Measurements from ENCODE around the gene ADSS1. TPM values are rescaled to one million over a fixed set of nuclear protein-coding genes. Genes with fewer than 3 reads are reported as not detected.

The ADSS1 gene
- total RNA-seq, 4 donors from 2014 or later = 2.3 to 36.2 (median 7.3) TPM

GRCh38 chr14:104721505-104722431 lies 2.3 kb upstream of the ADSS1 start:
- no peak for TF ChIP-seq CTCF (IDR thresholded peaks at IDR 0.05; ENCODE audit: low read depth)

- no peak for TF ChIP-seq CTCF (IDR thresholded peaks at IDR 0.05; ENCODE audit: low read depth)
Observed at GRCh38 chr14:104722938-104723650, 935 bp upstream of the ADSS1 start.

DNA sequence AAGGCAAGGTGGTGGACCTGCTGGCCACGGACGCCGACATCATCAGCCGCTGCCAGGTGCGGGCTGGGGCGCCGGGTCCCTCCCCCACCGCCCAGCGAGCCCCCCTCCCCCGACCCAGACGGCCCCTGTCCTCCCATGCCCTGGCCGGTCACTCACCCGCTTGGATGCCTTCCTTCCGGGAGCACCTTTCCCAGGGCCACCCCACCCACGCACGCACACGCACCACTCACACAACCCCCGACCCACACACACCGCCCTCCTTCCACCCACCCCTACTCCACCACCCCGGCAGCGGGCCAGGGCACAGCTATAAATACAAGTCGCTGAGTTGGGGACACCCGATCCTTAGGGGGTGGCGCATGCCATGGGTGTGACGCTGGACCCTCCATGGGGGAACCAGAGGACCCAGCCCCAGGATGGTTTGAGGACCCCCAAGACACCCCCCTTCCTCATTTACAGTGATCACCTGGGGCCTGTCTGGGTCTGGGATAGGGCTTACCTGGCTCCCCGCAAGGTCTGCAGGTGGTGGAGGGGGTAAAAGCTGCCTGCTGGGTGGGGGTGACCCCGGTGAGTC lies 465 bp downstream of the ADSS1 start:
- TF ChIP-seq CTCF (IDR thresholded peaks at IDR 0.05; ENCODE audit: low read depth) = no peak

GRCh38 chr14:104724981-104725771 lies 1.1 kb downstream of the ADSS1 start:
- TF ChIP-seq CTCF (IDR thresholded peaks at IDR 0.05; ENCODE audit: low read depth) = no peak

GRCh38 chr14:104725772-104726548 lies 1.9 kb downstream of the ADSS1 start:
- no peak for TF ChIP-seq CTCF (IDR thresholded peaks at IDR 0.05; ENCODE audit: low read depth)

DNA sequence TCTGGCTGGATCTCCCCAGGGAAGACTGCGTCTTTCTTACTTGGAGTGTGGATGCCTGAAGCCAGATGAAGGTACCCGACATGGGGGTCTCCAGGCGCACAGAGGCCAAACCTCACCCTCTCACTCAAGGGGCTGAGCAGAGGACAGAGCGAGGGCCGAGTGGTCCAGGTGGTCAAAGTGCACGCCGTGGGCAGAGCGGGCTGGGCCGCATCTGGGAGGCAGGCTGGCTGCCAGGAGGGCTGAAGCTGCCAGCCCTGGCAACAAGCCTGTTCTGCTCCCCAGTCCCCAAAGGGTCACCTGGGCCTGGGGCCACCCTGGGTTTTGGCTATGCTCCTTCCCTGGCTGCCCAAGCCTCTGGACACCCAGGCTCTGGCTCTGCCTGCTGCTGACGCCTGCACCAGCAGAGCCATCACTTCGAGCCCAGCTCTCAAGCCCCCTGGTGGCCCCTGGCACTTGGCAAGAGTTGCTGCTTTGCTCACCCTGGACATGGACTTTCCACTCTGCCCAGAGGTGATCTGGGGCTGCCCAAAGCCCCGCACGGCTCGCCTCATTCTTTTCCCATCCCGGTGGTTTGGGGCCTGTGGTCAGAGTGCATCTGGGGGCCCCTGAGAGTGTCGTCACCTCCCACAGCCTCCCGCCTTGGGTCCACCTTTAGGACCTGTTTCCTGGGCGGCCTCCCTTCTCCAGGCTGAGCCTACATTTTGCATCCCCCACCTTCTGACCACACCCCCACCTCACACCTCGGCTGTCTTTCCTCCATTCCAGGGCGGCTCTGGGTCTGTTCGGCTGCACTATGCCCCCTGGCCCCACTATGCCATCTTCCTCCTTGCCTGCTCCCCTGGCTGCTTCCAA lies 2.8 kb downstream of the ADSS1 start:
- no peak for TF ChIP-seq CTCF (IDR thresholded peaks at IDR 0.05; ENCODE audit: low read depth)
